ENCODE results near the gene ARCN1. TPM values are rescaled to one million over a fixed set of nuclear protein-coding genes. Genes with fewer than 3 reads are reported as not detected.
"Not testable (repeated sequence)": the region's sequence is repeated elsewhere in the genome, so short reads cannot be mapped to it uniquely, and the experiment has no call there.

The ARCN1 gene
- total and polyA plus RNA-seq, 12 donors, result 42.6 to 274 (median 104) TPM

- no peak for DNase-seq
- TF ChIP-seq POLR2A (IDR thresholded peaks at IDR 0.05) (no peak), CTCF (IDR thresholded peaks at IDR 0.05) (no peak)
- Histone ChIP-seq H3K27ac (no peak overlapping the region), H3K4me3 (peak overlapping the region in 1 of 4 donors; percentile 0), H3K27me3 (no peaks in the 10 kb centered on the region), H3K4me1 (replicated peaks in 1 of 2) (peaks cover 13 to 55% of the 10 kb centered on the region in 2 donors), H3K9me3 (replicated peaks in 1 of 3) (no peaks in the 10 kb centered on the region), H3K36me3 (replicated peaks in 1 of 2) (no peaks in the 10 kb centered on the region)
- intact Hi-C loops (cut with DNase I), result no loop called here
- WGBS, 4 donors, result 89 to 91% (median 90%) methylated on average over 7 of the region's 7 CpGs
Observed at GRCh38 chr11:118574636-118575035, 2.4 kb downstream of the ARCN1 start.

DNA sequence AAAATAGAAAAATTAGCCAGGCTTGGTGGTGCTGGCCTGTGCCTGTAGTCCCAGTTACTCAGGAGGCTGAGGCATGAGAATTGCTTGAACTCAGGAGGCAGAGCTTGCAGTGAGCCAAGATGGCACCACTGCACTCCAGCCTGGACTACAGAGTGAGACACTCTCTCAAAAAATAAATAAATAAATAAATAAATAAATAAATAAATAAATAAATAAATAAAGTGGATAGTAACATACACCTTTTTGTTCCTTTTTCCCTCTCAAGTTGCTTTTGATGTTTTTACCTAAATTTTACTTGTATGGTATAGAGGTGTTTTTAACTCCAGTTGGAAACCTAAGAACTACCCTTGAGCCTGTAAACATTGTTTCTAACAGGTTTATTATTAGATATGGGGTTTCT lies 5.8 kb downstream of the ARCN1 start:
- H3K9me3 ChIP-seq (replicated peaks in 1 of 3); H3K27ac ChIP-seq; intact Hi-C loops (cut with DNase I); H3K4me3 ChIP-seq; H3K27me3 ChIP-seq: not testable (repeated sequence)
- Histone ChIP-seq H3K4me1 (replicated peaks in 1 of 2) (peaks cover 13 to 59% of the 10 kb centered on the region in 2 donors), H3K36me3 (replicated peaks in 1 of 2) (peaks cover 0 to 19% of the 10 kb centered on the region in 2 donors)
- peak in 1 of 7 donors; percentile 16 for DNase-seq

- no peak for DNase-seq
- H3K36me3 ChIP-seq (replicated peaks in 1 of 2), result peaks cover 0 to 50% of the 10 kb centered on the region in 2 donors
Observed at GRCh38 chr11:118581057-118581456, 8.8 kb downstream of the ARCN1 start.

GRCh38 chr11:118587952-118588351 lies 15.7 kb downstream of the ARCN1 start:
- intact Hi-C loops (cut with DNase I), result no loop called here
- no peaks in the 10 kb centered on the region for H3K27me3 ChIP-seq
- H3K27ac ChIP-seq, result no peak overlapping the region
- no peak overlapping the region for H3K4me3 ChIP-seq
- DNase-seq, result no peak
- H3K36me3 ChIP-seq (replicated peaks in 1 of 2), result peaks cover 0 to 100% of the 10 kb centered on the region in 2 donors
- TF ChIP-seq POLR2A (IDR thresholded peaks at IDR 0.05) (no peak), CTCF (IDR thresholded peaks at IDR 0.05) (no peak)
- WGBS, 4 donors, result 95 to 100% (median 98%) methylated on average over 1 of the region's 1 CpG
- H3K9me3 ChIP-seq (replicated peaks in 1 of 3), result no peaks in the 10 kb centered on the region
- H3K4me1 ChIP-seq (replicated peaks in 1 of 2), result peaks cover 0 to 10% of the 10 kb centered on the region in 2 donors

More at GRCh38 chr11:118581057-118581456, 8.8 kb downstream of the ARCN1 start:
- Histone ChIP-seq H3K9me3 (replicated peaks in 1 of 3) (no peaks in the 10 kb centered on the region), H3K27ac (no peak overlapping the region), H3K27me3 (no peaks in the 10 kb centered on the region), H3K4me3 (no peak overlapping the region), H3K4me1 (replicated peaks in 1 of 2) (peaks cover 5 to 31% of the 10 kb centered on the region in 2 donors)
- WGBS, 4 donors, result 70 to 81% (median 76%) methylated on average over 6 of the region's 6 CpGs
- intact Hi-C loops (cut with DNase I), result no loop called here
- no peak for TF ChIP-seq CTCF (IDR thresholded peaks at IDR 0.05)
- no peak for TF ChIP-seq POLR2A (IDR thresholded peaks at IDR 0.05)

DNA sequence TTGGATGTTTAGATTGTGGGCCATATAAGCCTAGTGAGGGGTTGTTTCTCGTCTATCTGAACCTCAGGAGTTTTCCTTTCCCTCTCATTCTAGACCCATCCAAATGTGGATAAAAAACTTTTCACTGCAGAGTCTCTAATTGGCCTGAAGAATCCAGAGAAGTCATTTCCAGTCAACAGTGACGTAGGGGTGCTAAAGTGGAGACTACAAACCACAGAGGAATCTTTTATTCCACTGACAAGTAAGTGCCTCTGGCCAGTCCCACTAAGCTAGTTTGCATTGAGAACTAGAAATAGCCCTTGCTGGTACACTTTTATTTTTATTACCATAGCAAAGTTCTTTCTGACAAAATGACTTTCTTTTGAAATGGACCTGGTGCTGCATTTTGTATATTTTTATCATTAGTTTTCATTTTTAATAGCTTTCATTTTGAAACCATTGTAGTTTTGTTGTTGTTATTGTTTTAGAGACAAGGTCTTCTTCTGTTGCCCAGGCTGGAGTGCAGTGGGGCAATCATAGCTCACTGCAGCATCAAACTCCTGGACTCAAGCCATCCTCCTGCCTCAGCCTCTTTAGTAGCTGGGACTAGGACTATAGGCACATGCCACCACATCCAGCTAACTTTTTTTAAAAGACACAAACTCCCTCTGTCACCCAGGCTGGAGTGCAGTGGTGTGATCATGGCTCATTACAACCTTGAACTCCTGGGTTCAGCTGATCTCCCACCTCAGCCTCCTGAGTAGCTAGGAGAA lies 20.6 kb downstream of the ARCN1 start:
- 68 to 81% (median 73%) methylated on average over 2 of the region's 2 CpGs for WGBS, 4 donors
- intact Hi-C loops (cut with DNase I), result no loop called here
- no peak for TF ChIP-seq CTCF (IDR thresholded peaks at IDR 0.05)
- no peak for TF ChIP-seq POLR2A (IDR thresholded peaks at IDR 0.05)
- Histone ChIP-seq H3K4me3 (no peak overlapping the region), H3K27ac (peak overlapping the region in 2 of 5 donors; percentile 2 to 60), H3K36me3 (replicated peaks in 1 of 2) (peaks cover 0 to 99% of the 10 kb centered on the region in 2 donors), H3K27me3 (no peaks in the 10 kb centered on the region), H3K4me1 (replicated peaks in 1 of 2) (peaks cover 0 to 10% of the 10 kb centered on the region in 2 donors), H3K9me3 (replicated peaks in 1 of 3) (no peaks in the 10 kb centered on the region)
- no peak for DNase-seq
